ENCODE measurements around the gene PLXNA2.

Gene PLXNA2

DNA sequence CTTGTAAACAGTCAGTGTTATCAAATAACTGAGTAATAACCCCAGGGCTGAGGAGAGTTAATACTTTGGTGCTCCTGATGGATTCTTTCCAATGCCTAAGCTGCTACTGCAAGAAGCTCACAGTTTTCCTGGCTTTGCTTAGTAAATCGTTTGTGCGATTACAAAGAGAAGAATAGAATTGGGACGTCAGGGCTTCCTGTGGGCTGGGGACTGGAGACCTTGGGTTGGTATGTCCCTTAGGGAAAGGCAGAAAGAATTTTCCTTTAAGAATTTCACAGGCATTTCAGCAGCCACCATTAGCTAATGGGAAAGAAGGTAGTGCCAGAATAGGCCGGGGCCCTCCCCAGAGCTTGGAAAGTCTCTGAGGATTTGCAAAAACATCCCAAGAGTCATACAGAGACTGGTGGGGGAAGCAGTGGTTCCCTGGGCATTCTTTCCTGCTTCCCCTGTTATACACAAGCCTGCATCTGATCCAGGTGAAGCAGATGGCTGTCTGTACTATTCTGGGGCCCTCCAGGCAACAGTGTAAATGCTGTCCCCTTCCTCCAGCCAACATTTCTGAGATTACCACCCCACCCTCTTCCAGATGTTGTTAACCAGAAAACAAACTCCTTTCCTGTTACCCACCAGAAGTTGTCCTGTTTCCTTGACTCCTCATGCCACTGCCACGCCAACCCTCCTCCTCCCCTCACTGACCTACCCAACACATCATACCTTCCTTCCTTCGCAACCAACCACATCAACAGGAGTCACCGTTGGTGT, 40.2 kb downstream of the PLXNA2 start:
- DNase-seq (ENCODE audit: low read depth, low spot score), result peak; percentile 89

DNA sequence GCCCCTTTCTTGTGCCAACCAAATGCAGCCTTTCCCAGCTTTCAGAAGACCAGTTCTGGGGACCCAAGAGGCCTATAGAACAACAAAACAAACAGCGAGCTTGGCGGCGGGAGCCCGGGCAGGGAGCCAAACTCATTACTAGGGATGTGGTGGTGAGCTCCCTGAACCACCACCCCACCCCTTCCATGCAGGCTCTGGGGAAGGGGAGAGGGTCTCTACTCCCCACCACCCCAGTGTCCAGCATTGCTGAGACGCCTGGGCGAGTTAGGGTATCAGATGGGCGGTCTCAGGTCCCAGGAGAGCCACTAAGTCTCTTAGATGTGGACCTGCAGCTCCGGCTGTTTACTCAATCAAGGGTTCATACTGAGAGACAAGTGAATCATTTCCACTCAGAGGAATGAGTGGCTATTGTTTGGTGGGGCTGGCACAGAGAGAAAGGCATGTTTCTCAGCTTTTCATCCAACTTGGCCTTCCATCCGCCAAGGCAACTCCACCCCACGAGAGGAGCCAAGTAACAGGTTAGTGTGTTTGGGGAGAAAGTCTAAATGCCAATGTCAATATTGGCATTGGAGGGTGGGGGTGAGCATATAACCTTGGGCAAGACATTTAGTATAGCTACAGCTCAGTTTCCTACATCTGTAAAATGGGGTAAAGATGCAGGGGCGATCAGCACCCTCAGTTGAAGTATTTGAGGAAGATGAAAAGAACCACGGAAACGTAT, 40.9 kb downstream of the PLXNA2 start:
- peak; percentile 90 for DNase-seq (ENCODE audit: low read depth, low spot score)

DNA sequence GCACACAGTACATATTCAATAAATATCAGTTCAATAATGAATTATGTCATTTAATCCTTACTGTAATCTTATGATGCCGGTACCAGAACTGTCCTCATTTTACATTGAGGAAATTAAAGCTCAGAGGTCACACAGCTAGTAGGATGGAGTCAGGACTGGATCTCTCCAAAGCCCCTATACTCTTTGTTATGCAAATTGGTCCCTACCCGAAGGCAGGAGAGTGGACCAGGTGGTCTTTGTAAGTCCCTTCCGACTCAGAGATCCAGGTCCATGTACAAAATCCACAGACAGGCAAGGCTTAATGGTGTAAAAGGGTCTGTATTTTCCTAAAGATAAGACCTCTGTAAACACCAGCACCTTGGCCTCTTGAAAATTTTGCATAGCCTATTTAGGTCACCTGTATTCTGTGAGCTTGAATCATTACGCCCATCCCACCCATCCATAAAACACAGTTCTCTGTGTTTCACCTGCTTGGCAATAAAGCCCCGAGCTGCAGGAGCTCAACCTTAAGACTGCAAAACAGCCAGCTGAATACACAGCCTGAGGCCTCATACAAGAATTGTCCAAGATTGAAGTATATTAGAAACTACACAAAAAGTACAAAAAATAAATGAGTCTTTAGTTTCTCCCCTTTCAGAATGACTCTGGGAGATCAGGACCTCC, 41.7 kb downstream of the PLXNA2 start:
- no peak for DNase-seq (ENCODE audit: low read depth, low spot score)

DNA sequence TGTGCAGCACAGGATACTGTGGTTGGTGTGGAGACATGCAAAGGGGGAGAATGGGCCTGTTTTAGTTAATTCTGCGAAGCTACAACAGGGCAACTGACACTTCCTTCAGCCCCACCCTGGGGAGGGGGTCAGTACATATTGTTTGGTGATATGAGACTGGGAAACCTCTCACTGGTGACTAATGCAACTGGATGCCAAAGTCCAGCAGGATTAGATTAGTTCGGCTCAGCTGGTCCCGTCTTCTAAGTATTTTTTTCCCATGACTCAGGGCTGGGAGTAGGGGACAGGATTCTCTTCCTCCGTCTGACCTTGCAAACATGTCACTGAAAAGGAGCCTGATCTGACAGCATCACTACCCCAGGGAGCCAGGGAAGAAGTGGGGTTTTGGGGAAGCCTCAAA, 43.0 kb downstream of the PLXNA2 start:
- DNase-seq (ENCODE audit: low read depth, low spot score), result peak; percentile 96

DNA sequence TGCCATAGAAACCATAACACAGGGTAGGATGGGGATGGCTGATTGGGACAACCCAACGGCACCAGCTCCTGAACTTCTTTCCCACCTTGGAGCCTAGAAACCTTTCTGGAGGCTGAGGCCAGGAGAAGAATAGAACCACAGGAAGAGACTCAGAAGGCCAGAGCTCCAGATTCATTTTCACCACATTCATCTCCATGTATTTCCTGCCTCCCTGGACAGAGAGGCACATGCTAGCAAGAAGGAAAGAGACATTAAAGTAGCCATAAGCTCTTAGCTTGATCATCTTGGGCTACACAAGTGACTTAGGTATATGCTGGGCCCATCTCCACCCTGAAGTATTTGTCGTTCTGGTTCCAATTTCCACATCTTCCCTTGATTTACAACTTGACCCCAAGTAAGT, 44.1 kb downstream of the PLXNA2 start:
- DNase-seq (ENCODE audit: low read depth, low spot score), result no peak

DNA sequence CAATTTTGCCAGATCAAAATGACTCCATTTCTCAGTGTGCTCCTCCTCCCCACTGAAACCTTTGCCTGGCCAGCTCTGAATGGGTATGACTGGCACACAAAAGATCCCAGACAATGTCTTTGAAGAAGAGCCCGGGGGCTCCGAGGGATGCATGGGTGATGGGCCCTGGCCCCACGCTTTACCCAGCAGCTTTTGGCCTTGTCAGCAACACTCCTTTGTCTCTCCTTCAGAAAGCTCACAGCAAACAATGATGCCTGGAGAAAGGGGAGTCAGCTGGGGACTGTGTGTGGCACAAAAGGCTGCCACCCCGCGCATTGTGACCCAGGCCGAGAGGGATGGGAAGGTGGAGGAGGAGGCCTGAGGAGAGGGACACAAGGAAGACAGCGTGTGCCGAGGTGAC, 45.9 kb downstream of the PLXNA2 start:
- DNase-seq (ENCODE audit: low read depth, low spot score), result no peak

DNA sequence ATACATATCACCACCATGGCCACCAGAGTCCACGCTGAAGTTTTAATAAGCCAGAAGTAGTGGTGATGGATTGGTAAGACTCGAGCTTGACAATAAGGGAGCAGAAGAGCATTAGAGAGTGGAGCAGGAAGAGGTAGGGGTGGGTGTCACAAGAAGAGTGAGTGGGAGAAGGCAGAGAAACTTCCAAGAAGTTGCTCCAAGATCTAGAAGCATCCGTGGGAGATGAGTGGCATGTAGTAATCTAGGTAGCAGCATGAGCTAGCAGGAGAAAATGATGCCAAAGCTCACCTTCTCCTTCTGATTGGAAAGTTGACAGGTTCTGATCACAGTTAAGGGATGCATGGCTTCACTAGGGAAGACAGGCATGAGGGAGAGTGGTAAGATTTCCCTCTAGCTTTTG, 49.2 kb downstream of the PLXNA2 start:
- no peak for DNase-seq (ENCODE audit: low read depth, low spot score)

DNA sequence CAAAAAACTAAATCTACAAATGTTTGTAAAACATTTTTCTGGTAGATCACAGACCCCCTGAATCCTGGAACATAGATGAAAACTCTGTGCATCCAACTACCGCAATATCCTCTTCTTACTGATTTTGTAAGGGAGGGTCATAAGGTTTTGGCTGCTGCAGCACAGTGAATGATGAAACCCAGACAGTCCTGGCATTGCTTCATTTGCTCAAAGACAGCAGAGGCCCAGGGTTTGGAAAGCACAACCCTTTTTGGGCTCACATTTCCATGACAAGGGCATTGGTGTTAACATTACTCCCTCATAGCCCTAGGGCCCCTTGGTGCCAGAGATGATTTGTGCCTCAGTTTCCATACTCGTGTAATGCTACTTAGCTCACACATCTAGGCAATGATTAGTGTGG, 51.2 kb downstream of the PLXNA2 start:
- no peak for DNase-seq (ENCODE audit: low read depth, low spot score)

DNA sequence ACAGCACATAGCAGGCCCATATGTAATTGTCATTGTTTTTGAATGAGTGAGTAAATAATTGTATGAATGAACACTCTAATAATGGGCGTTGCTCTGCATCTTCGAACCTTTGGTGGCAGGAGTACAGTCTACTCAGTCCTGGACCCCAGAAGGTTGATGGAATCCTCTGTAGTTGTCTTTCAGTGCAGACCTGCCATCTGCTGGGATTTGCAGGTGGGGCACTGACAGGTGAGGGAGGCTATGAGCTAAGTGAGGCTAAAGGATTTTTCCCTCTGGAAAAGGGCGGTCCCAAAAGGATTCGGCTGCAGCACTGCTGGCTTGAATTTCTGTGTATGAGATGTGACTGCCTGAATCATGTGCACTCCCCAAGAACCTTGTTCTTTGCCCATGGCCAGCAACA, 53.4 kb downstream of the PLXNA2 start:
- no peak for DNase-seq (ENCODE audit: low read depth, low spot score)

DNA sequence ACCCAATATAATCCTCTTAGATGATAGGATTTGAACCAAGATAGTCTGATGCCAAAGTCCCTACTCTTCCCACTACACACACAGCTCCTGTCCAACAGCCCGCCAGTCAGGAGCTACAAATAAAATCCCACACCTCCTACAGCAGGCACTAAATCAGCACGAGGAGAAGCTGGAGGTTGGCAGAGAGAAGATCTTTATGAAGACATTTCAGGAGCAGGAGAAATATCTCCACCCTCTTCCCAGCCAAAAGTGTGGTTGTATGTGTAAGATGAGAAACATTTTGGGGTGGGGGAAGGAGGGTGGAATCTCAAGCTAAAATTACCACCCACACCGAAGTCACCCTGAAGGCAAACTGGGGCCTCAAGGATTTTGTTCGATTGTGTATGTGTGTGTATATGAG, 54.5 kb downstream of the PLXNA2 start:
- no peak for DNase-seq (ENCODE audit: low read depth, low spot score)

DNA sequence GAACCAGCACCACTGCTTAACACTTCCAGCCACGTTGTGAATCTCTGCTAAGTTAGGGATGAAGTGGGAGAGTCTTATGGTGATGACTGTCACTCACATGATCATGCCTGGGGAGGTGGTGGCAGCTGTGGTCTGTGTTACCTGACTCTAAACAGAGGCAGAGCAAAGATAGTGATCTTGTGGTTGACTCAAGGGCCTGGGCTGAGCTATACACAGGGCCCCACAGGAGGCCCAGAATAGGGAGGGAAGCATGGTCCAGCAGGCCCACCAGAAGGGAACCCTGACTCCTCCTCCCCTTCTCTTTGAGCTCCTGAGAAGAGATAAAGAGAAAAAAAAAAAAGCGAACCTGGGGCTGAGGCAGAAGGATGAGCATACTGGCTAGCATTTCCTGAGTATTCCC, 55.0 kb downstream of the PLXNA2 start:
- no peak for DNase-seq (ENCODE audit: low read depth, low spot score)

DNA sequence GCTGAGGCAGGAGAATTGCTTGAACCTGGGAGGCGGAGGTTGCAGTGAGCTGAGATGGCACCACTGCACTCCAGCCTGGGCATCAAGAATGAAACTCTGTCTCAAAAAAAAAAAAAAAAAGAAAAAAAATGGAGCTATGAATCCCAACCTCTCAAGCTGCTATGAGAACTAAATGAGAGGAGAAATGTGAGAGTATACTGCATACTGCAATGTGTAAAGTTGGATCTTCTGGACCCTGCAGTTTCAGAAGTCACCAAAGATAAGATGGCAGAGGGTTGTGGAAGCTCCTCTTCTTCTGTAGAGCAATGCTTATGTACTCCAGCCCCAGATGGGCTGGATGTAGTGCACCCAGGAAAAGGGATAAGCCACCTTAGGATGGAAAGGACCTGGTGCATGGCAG, 55.6 kb downstream of the PLXNA2 start:
- DNase-seq (ENCODE audit: low read depth, low spot score), result no peak

DNA sequence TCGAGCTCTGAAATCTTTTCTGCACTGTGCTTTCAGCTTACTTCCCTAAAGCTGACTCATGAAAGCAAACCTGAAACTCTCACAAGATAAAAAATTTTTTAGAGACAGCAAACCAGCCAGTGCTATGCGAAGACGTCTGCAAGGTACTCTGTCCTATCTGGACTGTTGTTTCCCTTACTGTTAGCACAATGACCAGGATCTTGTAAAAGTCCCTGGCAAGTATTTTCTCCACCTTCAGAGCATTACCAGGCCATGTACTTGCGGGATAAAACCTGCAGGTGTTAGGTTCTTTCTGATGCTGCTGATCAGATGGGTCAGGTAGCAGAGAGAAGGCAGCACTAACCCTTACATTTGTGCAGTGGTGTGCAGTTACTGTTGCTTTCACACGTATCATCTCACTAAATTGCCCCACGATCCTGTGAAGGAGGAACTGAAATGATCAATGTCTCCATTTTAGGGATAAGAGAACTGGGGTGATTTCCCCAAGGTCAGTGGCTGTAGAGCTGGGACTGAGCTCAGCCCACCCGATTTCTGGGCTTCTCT, 56.6 kb downstream of the PLXNA2 start:
- DNase-seq (ENCODE audit: low read depth, low spot score), result no peak

DNA sequence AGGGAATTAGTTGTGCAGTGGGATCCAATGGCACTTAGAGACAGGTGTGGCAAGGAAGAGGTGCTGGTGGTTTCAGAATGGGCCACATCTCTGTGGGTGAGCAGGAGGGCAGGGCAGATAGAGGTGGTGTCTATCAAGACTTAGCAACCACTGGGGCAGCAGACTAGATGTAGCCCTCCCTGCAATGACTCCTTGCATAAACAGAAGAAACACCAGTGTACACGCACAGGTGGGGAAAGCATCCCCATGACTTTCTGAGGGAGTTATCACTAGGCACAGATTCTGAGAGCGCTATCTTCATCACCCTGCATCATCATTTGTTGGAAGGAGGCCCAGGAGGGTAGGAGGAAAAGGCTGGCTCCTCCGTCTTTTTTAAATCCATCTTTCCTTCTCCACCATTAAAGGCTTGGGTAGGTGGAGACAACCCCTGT, 58.4 kb downstream of the PLXNA2 start:
- DNase-seq (ENCODE audit: low read depth, low spot score), result no peak

DNA sequence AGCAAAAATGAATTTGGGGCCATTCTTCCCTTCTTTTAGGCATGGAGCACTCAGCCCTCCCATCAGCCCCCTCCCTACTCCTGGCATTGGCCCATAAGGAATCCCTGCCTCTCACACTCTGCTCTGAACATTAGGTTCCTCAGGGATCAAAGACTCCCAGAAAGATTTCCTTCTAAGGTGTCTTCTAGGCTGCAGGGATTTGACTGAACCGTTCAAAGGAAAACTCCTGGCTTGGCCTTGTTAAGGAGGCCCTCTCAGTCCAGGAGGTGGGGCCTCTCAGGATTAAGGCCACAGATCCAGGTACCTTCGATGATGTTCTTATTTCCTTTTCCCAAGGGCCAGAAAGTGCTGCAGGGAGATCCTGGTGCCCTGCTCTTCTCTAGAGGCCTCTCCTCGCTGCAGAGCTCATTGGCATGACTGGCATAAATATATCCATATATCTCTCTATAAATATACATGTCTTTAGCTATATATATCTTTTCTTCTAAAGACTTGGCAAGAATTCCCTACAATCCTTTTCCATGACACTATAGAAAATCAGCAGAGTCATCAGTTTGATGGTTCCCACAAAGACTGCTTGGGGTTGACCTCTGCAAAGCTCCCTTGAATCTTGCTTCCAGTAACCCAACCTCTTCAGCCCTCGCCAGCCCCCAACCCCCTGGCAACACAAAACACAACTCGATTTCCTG, 59.1 kb downstream of the PLXNA2 start:
- no peak for DNase-seq (ENCODE audit: low read depth, low spot score)

DNA sequence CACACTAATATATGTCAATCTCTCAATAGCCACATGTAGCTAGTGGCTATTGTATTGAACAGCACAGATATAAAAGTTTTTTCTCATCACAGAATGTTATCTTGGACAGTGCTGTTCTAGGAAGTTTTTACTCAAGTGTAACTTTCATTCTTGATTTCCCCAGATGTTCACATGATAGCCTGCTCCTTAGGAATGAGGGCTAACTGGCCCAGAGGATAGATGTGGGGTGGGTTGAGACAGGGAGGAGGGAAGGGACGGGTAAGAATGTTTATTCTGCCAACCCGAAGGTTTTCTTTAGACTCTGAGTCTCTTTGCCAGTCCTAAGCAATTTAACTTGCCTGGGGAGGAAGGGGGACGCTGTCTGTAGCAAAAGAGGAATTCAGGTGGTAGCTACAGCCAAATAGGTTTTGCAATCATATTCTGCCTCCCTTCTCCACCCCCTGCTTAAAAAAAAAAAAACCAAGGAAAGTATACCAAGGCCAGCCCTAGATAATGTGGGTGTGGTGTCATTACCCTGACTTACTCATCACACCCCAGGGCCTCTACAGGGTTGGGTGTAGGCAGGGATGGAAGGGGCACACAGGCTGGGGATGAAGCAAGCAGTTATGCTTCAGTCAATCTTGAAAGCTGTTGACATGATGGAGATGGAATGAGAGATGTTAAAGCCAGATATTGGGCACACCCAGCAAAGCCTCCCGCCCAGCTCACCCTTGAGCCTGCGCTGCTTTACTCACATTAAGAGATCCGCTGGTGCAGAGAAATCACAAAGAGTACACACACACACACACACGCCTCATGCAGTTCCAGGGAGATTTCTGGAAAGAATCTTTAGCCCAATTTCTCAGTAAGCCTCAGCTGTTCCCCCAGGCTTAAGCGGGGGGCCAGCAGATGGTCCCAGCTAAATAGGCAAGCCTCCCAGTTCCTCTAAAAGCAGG, 59.9 kb downstream of the PLXNA2 start:
- peak; percentile 37 for DNase-seq (ENCODE audit: low read depth, low spot score)

DNA sequence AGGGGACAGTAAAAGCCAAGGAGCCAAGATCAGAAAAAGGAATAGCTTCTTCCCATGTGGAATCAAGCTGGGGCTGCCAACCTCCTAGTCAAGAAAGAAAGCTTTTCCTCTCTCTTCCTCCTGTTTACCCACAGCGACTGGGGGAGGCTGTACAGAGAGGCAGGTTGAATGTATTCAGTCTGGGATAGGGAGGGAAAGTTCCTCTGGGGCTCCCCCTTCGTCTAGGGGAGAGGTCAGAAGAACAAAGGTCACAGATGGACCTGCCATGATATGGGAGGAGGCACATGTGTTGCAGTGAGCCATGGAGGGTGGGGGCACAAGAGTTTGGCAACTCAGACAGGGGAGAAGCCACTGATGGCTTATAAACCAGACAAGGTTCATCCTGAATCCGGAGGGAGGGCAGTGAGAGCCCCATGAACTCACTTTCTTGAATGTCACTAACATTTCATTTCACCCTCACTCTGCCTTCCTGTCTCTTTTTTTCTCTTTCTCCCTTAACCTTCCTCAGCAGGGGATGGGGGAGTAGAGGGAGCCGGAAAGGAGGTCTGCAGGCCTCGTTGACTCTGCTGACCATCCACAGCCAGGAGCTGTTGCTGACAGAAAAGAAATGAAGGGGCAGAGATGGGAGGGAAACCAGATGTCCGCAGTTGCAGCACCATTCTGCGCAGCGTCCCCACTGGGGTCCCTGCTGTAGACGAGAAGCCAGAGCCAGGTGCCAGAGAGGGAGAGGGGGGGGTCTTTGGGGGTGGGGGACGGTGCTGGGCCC, 61.1 kb downstream of the PLXNA2 start:
- no peak for DNase-seq (ENCODE audit: low read depth, low spot score)

DNA sequence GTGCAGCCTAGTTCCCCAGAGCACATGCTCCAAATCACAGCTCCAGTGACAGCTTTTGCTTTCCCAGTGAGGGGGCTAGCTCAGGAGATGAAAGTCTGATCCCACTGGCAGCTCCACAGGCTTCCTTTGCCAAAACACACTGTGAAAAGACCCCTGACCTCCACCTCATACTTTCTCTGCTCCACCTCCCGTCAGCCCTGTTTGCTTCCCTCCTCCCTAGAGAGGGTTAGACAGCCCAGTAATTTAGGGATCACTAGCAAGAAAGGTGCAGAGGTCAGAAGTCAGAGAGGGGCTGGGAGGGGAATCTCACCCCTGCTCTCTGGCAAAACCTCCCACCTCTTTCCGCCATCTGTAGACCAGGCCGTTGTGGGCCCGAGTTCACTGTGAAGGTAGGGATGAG, 62.8 kb downstream of the PLXNA2 start:
- no peak for DNase-seq (ENCODE audit: low read depth, low spot score)

DNA sequence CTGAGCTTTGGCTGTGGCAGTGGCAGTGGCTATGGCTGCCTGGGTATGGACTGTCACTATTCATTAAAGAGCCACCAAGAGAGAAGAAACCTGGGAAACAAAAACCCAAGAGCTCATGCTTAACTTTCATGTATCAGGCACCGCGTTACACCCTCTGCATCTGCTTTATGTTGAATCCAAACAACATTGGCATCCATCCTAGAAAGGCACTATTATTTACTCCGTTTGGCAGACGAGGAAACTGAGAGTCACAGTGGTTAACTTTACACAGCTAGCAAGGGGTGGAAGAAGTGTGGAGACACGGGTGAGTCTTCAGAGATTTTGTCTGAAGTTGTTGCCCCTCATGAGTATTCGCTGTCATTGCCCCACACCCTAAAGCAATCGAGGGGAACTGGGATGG, 63.8 kb downstream of the PLXNA2 start:
- no peak for DNase-seq (ENCODE audit: low read depth, low spot score)

DNA sequence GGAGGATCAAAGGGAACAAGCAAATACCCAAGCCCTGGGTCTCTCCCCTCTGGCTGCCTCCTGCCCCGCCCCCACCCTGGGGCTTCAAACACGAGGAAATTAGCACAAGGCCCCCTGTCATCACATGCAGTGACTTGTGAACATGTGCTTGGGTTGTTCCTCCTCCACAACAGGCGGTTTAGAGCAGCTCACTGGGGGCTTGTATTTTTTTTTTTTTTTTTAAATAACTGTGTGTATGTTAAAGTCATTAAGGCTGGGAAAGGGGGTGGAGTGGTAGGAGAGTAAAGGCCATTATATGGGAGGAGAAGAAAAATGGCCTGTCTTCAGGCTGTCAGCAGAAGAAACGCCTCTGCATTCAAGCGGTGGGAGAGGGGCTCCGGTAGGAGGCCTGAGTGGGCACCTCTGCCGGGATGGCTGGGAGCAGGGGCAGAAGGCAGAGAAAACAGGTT, 64.2 kb downstream of the PLXNA2 start:
- DNase-seq (ENCODE audit: low read depth, low spot score), result no peak
